ENCODE data around the gene GABBR2. TPM values are rescaled to one million over a fixed set of nuclear protein-coding genes. Genes with fewer than 3 reads are reported as not detected.

The GABBR2 gene
- total RNA-seq, 1 experiment from 2014 or later = 0.76 TPM

GRCh38 chr9:98572054-98572627 lies 136.6 kb downstream of the GABBR2 start:
- BruUV-seq (replicated peaks) = no TSS peak
- H3K9me3 ChIP-seq (ENCODE audit: insufficient read depth, low read depth) = no peaks in the 10 kb centered on the region
- H3K4me3 ChIP-seq = no peak overlapping the region
- no peak overlapping the region for H3K27ac ChIP-seq
- ChIA-PET POLR2A (ENCODE audit: unreplicated experiment) (no interaction called here), CTCF (no interaction called here)
- H3K27me3 ChIP-seq (ENCODE audit: insufficient read depth, low read depth) = no peaks in the 10 kb centered on the region
- H3F3A ChIP-seq (ENCODE audit: insufficient read depth, low read depth) = peaks cover 22% of the 10 kb centered on the region
- H2AFZ ChIP-seq = no peak overlapping the region
- intact Hi-C loops (cut with micrococcal nuclease; ENCODE audit: unreplicated experiment) = loop anchor here (10.0 kb wide), 1 partner anchor 223 kb away; the partner anchor contains the start of gene ANKS6
- TF ChIP-seq CTCF (conservative IDR thresholded peaks at IDR 0.05) = no peak
- no peak for TF ChIP-seq EZH2 (IDR thresholded peaks at IDR 0.05; ENCODE audit: low read depth)
- DNase-seq = no peak
- no peaks in the 10 kb centered on the region for H3K36me3 ChIP-seq (ENCODE audit: low read depth)
- H4K20me1 ChIP-seq (ENCODE audit: insufficient read depth) = no peaks in the 10 kb centered on the region
- no peaks in the 10 kb centered on the region for H3K79me2 ChIP-seq (ENCODE audit: low read depth)
- peaks cover 22% of the 10 kb centered on the region for H3K4me1 ChIP-seq (replicated peaks; ENCODE audit: insufficient read depth)
- H3K9me2 ChIP-seq (ENCODE audit: insufficient read depth) = no peaks in the 10 kb centered on the region
- no peak overlapping the region for H3K4me2 ChIP-seq

GRCh38 chr9:98571643-98572042 lies 137.1 kb downstream of the GABBR2 start:
- ChIA-PET POLR2A (ENCODE audit: unreplicated experiment) (no interaction called here), CTCF (no interaction called here)
- Histone ChIP-seq H3K4me3 (no peak overlapping the region), H3K36me3 (ENCODE audit: low read depth) (no peaks in the 10 kb centered on the region), H3F3A (ENCODE audit: insufficient read depth, low read depth) (peaks cover 21% of the 10 kb centered on the region), H3K4me2 (no peak overlapping the region), H3K9me3 (ENCODE audit: insufficient read depth, low read depth) (no peaks in the 10 kb centered on the region), H2AFZ (no peak overlapping the region), H3K27me3 (ENCODE audit: insufficient read depth, low read depth) (no peaks in the 10 kb centered on the region), H3K79me2 (ENCODE audit: low read depth) (no peaks in the 10 kb centered on the region), H4K20me1 (ENCODE audit: insufficient read depth) (no peaks in the 10 kb centered on the region), H3K4me1 (replicated peaks; ENCODE audit: insufficient read depth) (peaks cover 22% of the 10 kb centered on the region), H3K9me2 (ENCODE audit: insufficient read depth) (no peaks in the 10 kb centered on the region), H3K27ac (no peak overlapping the region)
- TF ChIP-seq EZH2 (IDR thresholded peaks at IDR 0.05; ENCODE audit: low read depth) (no peak), CTCF (conservative IDR thresholded peaks at IDR 0.05) (no peak)
- intact Hi-C loops (cut with micrococcal nuclease; ENCODE audit: unreplicated experiment) = loop anchor here (10.0 kb wide), 1 partner anchor 223 kb away; the partner anchor contains the start of gene ANKS6
- BruUV-seq (replicated peaks) = no TSS peak
- no peak for DNase-seq

GRCh38 chr9:98570663-98571440 lies 137.9 kb downstream of the GABBR2 start:
- CTCF ChIA-PET = no interaction called here
- intact Hi-C loops (cut with micrococcal nuclease; ENCODE audit: unreplicated experiment) = loop anchor here (10.0 kb wide), 1 partner anchor 224 kb away; the partner anchor contains the start of gene ANKS6

More at GRCh38 chr9:98570663-98571440, 137.9 kb downstream of the GABBR2 start:
- Histone ChIP-seq H3K4me2 (no peak overlapping the region), H3K9me2 (ENCODE audit: insufficient read depth) (no peaks in the 10 kb centered on the region), H3K36me3 (ENCODE audit: low read depth) (no peaks in the 10 kb centered on the region), H3K4me1 (replicated peaks; ENCODE audit: insufficient read depth) (peaks cover 16% of the 10 kb centered on the region), H2AFZ (no peak overlapping the region), H3K27ac (no peak overlapping the region), H3K79me2 (ENCODE audit: low read depth) (no peaks in the 10 kb centered on the region), H3K9me3 (ENCODE audit: insufficient read depth, low read depth) (no peaks in the 10 kb centered on the region), H3K27me3 (ENCODE audit: insufficient read depth, low read depth) (no peaks in the 10 kb centered on the region), H4K20me1 (ENCODE audit: insufficient read depth) (no peaks in the 10 kb centered on the region), H3K4me3 (no peak overlapping the region), H3F3A (ENCODE audit: insufficient read depth, low read depth) (peaks cover 14% of the 10 kb centered on the region)
- no TSS peak for BruUV-seq (replicated peaks)
- POLR2A ChIA-PET (ENCODE audit: unreplicated experiment) = no interaction called here
- no peak for TF ChIP-seq EZH2 (IDR thresholded peaks at IDR 0.05; ENCODE audit: low read depth)
- no peak for TF ChIP-seq CTCF (conservative IDR thresholded peaks at IDR 0.05)
- no peak for DNase-seq
